GM23248 (cell line): ENCODE data around the gene ADIPOR2.

Source experiments
- EZH2 ChIP-seq: fragments of 200-600 bp; sonication (generic); IDR thresholded peaks from 2 replicates; pipeline ENCODE4 v1.6.1; 2018; ENCODE audit warnings: antibody characterized with exemption, mild to moderate bottlenecking; ENCODE audit not compliant: insufficient read depth, poor library complexity, severe bottlenecking
- EZH2phosphoT487 ChIP-seq: fragments of 200-600 bp; sonication (generic); IDR thresholded peaks from 2 replicates; pipeline ENCODE4 v1.6.1; 2018; ENCODE audit warnings: antibody characterized with exemption, moderate library complexity, mild to moderate bottlenecking, low read depth; ENCODE audit not compliant: insufficient read depth

DNA sequence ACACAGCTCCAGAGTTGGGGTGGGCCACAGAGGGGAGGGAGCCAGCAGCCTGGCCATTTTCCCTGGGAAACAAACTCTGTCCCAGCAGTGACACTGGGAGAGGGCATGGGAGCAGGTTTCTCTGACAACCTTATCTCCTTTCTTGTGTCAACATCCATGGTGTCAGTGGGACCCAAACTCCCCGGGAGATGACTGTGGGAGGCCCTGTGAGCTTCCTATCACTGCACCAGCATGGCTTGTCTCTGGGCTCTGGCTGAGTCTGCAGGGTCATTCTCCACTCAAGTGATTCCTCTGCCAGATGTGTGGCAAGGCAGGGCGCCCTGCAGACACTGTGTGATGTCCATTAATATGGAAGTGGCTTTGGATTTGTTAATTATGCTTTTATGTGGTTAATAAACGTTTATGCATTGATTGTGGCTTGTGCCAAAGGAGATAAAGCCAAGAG is 139.6 kb downstream of the ADIPOR2 start:
- TF ChIP-seq EZH2phosphoT487: no peak
- TF ChIP-seq EZH2: no peak
